GM18511 (cell line): ENCODE data around the gene LRRC8B.
"Not testable (repeated sequence)": the region's sequence is repeated elsewhere in the genome, so short reads cannot be mapped to it uniquely, and the experiment has no call there.

Experiments
- ATAC-seq: cut with Tn5 transposase; IDR thresholded peaks from one replicate; pipeline ENCODE4 v1.9.1; 2021; ENCODE audit warnings: mild to moderate bottlenecking, moderate library complexity; ENCODE audit not compliant: unreplicated experiment

Gene LRRC8B

DNA sequence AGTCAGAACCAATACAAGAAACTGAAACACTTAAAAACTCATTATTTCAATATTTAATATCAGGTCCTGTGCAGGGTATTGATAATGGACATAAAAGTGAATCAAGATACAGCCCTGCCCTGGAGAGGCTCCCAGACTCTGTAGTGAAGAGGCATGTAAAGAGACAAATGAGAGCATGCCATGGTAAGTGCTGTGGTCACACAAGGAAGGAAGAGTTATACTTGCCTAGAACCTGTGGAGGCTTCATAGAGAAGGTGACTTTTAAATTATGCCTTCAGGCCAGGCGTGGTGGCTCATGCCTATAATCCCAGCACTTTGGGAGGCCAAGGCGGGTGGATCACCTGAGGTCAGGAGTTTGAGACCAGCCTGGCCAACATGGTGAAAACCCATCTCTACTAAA lies 105.0 kb downstream of the LRRC8B start:
- ATAC-seq: not testable (repeated sequence)

- ATAC-seq: no peak
Measured at GRCh38 chr1:89630048-89630447, 105.4 kb downstream of the LRRC8B start.

- ATAC-seq: no peak
Measured at GRCh38 chr1:89631816-89632656, 107.4 kb downstream of the LRRC8B start.

DNA sequence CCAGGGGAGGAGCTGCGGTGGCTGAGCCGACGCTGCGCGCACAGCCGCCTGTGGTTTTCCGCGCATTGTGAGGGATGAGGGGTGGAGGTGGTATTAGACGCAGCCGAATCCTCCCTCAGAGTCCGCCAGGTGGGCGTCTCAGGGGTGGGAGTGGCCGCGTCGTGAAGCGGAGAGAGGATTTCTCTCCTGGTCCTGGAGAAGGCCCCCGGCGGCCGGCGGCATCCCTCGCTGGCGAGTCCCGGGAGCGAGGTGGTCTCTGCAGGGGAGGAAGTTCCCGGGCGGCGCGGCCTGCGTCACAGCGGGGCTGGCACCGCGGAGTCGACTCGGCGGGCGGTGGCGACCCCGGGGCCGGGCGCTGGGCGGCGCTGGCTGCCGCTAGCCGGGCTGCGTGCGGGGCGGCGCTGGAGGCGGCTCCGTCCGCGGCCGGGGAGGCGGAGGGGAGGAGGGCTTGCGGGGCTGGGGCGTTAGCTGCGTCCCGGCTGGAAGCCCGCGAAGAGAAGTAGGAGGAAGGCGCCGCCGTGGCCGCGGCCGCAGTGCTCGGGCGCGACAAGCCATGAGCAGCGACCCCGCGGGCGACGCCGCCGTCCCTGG lies 108.1 kb downstream of the LRRC8B start, which contains the start of gene LRRC8C:
TSS of gene LRRC8C (plus strand) at position 464 of the 591 bp plus-strand sequence. CDS start 53,354 bp downstream, outside the sequence.
- peak; percentile 90 for ATAC-seq

DNA sequence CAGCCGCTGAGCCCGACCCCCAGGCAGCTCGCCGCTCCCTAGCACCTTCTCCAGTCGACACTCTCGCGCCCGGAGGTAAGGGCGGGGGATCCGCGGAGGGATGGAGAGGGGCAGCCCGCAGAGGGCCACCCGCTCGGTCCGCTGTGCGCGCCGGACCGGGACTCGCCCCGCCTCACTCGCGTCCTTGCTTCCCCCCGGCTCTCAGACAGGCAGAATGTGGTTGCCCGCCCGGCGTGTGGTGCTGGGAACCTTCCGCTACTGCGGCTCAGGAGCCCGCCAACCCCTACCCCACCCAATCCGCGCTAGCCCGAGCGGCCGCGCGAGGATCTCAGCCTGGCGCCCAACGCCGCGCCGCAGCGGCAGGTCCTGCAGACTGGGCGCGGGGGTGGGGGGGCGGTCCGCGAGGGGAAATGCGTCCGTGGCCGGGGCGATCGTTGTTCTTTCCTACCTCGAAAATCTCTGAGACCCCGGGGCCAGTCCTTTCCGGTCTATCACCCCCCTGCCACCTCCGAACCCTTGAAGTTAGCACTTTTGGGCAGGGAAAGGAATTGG lies 108.7 kb downstream of the LRRC8B start:
- ATAC-seq: peak; percentile 57

DNA sequence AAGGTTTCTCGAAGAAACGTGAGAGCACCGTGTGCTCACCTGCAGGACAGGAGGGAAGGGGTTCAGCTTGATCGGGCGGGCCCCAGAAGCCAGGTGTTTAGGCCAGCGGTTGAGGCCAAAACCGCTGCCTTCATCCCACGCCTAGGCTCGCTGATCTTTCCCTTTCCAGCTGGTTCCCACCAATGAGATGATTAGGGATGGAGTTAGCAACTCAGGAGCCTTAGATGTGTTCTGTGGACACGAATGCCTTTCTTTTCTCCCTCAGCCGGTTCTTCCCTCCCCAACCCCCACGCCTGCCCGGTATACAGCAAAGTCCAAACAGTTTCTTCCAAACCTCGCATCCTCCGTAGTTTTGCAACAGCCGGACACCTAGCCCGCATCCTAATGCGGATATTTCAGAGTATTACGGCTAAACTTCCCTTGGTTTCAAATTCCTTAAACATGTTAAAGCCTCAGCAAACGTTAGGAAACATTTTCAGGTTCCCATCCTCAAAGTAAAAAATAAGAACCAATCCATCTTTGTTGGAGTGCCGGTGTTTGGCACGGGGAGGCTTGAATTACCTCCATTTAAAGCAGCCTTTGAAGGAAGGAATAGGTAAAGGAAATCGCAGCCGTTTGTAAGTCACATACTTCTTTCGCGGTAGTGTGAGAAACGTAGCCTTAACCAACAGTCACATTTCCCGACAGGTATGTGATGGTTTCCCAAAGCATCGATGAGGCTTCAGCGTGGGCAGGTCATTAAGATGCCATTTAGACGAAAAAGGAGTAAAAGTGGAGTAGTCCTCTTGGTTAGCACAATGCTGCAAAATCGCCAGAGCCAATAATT lies 109.4 kb downstream of the LRRC8B start:
- peak; percentile 18 for ATAC-seq

DNA sequence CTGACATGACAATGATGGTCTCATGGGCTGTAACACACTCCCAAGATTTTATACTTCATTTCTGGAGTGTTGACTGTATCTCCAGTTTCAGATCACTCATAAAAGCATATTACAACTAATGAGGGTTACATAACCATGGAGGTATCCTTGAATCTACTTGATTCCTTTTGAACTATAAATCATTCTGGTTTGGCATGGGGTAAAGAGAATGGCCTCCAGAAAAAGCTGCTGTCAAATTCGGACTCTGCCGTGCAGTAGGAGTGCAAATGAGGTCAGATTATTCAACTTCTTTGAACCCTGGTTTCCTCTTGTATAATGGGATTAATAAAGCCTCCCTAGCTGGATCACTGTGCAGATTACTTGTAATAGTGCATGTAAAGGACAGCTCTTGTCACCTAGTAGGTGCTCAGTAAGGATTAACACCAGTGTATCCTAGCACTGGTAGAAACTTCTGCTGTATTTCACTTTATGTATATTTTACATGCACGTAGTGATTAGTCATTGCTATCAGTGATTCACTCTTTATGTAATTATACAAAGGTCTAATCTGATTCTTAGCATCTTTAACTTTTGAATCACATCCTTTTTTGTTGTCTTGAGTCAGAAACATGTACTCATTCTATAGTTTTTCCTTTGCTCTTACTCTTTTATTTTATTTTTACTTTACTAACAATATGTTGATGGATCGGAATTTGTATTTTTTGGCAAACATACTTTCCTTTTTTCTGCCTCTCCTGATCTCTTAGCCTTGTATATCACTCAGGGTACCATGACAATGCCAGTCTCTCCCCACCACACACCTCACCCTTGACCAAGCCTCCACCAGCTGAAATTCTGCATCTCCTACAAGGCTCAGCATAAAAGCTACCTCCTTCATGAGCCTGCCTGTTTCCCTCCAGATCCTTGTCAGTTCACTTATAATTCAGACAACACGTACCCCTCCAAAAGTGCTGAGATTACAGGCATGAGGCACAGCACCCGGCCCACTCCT lies 111.5 kb downstream of the LRRC8B start:
- no peak for ATAC-seq

DNA sequence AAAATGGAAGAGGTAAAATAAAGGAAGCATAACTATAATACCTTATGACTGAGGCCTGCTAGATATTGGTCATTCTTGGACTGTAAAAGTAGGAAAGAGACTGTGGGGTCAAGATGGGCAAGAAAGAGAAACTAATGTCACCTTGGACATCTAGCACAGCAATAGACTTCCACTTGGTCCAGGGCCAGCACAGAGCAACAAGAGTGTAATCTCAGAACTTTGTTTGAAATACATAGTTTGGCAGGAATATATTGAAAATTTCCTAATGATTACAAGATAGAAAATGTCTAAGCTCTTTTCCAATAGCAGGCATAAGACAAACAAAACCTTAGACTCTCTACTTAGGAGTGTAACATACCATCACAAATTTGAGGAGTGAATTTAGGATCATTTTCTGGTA lies 112.9 kb downstream of the LRRC8B start:
- no peak for ATAC-seq

DNA sequence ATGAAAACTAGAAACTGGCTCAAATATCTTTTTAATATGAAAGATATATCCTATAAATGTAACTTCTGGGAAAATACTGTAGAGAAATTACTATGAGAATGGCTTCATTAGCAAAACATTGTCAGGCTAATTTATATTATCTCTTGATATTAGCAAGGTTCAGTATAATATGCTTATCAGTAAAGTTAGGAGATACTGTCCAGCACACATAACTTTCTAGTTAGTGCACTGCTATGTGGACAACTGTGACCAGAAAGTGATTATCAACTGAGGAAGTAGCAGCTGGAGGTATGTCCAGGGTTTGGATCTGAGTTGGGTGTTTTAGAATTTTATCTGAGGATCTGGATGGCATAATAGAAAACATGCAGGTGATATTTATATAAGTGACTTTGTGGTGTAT lies 115.8 kb downstream of the LRRC8B start:
- ATAC-seq: no peak

DNA sequence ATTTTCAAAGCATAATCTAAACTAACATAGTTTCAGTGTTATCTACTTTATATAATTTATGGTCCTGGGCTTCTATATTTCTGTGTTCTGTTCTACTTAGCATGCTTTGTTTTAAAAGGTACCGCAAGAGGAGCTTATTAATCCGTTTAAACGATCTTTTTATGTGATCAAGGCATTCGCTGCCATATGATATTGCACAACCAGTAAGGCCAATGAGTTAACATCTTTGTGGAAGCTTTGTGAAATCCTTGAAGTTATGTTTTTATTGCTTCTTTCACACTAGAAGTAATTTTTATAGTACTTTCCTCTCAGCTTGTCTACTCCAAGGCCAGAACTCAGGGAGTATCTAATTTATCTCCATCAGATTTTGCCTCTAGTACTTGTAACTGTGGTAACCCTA lies 117.2 kb downstream of the LRRC8B start:
- ATAC-seq: no peak

DNA sequence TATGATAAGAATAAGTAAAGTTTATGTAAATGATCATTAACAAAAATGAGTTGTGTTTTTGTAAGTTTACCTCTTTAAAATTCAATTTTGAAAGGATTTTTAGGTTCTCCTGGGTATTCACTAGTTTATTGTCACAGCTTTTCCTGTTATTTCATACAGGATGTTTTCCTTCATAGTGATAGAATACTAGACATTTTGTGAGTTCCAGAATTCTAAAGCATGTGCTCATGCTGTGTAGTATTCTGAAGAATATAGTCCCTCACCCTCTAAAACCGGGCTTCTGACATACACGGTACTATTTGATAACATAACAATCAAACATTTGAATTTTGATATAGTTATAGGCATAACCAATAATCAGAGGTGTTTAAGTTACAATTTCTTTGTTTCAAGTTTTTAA lies 118.9 kb downstream of the LRRC8B start:
- no peak for ATAC-seq

GRCh38 chr1:89644119-89644814 lies 119.6 kb downstream of the LRRC8B start:
- no peak for ATAC-seq

DNA sequence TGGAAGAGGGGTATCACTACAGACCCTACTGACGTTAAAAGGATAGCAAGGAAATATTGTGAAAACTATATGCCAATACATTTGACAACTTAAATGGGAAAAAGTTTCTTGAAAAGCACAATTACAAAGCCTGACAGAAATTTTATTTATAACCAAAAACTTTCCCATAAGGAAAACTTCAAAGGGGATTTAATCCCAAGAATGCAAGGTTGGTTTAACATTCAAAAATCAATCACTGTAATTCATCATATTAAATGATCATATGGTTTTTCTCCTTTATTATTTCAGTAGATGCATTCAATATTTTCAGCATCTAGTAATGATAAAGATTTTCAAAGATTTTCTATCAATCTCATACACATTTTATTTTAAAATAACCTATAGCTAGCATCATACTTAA lies 121.6 kb downstream of the LRRC8B start:
- no peak for ATAC-seq
